Esophagus (tissue), 2 donors: ENCODE data around the gene GPR4. TPM values are rescaled to one million over a fixed set of nuclear protein-coding genes. Genes with fewer than 3 reads are reported as not detected.
A peak's percentile ranks its signal among the peaks of the same experiment; 100 is the strongest.

Experiments used
- H3K27ac ChIP-seq, 2 donors: one replicate each; pipeline ENCODE4 v1.5.1; 2013; ENCODE audit warnings: low read depth in 2 of 2, mild to moderate bottlenecking in 2 of 2, inconsistent platforms in 1 of 2, low read length in 1 of 2, moderate library complexity in 1 of 2
- H3K27me3 ChIP-seq, 2 donors: one replicate each; pipeline ENCODE4 v1.6.1; 2013; ENCODE audit warnings: low read length in 2 of 2, control low read depth in 1 of 2, mild to moderate bottlenecking in 1 of 2; ENCODE audit not compliant: insufficient read depth in 2 of 2, control insufficient read depth in 1 of 2
- H3K36me3 ChIP-seq, 2 donors: one replicate each; pipeline ENCODE4 v1.6.1; 2013; ENCODE audit warnings: low read length in 1 of 2; ENCODE audit not compliant: control insufficient read depth in 2 of 2, insufficient read depth in 2 of 2
- H3K4me1 ChIP-seq, 2 donors: one replicate each; pipeline ENCODE4 v1.6.1; 2013; ENCODE audit warnings: low read length in 1 of 2; ENCODE audit not compliant: control insufficient read depth in 2 of 2, insufficient read depth in 2 of 2
- H3K4me3 ChIP-seq, 2 donors: one replicate each; pipeline ENCODE4 v1.5.1; 2013; ENCODE audit warnings: low read length in 2 of 2, mild to moderate bottlenecking in 2 of 2, low read depth in 1 of 2, moderate library complexity in 1 of 2
- H3K9me3 ChIP-seq, 2 donors: one replicate each; pipeline ENCODE4 v1.6.1; 2013; ENCODE audit warnings: mild to moderate bottlenecking in 2 of 2, low read depth in 1 of 2, low read length in 1 of 2, moderate library complexity in 1 of 2; ENCODE audit not compliant: control insufficient read depth in 2 of 2, insufficient read depth in 1 of 2
- WGBS, 2 donors: extraction: QIAGEN DNeasy Blood & Tissue Kit; methylation state at CpG; one replicate each; pipeline ENCODE4 v1.1.7; 2013; 5-methylcytosine and 5-hydroxymethylcytosine counted together
- polyA plus RNA-seq, 2 donors: library from polyadenylated mRNA; stranded (reverse); fragments of 200-250 nt; gene quantifications; one replicate each; pipeline ENCODE4 v1.2.3, GENCODE V29; 2013
- donor health status: healthy with polysubstance abuse.
- donor health status: Bipolar disorder and iron deficiency.

Gene GPR4
- polyA plus RNA-seq, 2 donors: 0.83 to 0.85 TPM

DNA sequence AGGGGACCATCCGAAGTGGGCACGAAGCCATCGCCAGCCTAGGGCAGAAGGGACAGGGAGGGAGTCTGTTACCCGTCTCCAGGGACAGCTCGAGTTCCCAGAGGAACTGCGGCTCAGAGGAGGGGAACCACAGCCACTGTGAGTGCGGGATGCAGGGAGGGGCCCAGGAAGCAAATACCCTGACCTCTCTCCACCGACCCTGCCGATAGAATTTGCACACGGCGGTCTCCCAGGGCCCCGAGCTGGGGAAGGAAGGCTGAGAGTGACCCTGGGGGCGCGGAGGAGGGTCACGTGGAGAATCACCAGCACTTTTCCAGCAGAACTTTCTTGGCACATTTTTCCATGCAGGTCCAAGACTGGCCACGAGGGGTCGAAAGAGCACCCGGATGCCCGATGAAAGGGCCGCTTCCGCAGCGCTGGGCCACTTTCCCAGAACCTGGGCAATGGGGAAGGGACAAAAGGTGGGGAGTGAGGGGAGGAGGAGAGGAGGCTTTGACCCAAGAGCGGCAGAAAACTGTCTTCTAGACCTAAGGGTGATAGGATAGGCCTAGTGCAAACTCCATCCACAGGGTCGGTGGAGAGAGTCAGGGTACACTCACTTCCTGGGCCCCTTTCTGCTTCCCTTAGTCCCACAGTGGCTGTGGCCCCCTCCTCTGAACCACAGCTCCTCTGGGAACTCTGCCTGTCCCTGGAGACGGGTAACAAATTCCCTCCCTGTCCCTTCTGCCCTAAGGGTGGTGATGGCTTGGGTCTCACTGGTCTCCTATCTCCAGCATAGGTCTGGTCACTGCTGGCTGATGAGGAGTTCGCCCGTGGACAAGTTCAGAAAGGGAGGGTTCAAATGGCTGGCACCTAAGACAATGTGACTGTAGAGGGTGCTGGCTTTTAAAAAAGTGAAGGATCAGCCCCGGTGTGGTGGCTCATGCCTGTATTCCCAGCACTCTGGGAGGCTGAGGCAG is 5.3 kb upstream of the GPR4 start:
- 14 to 15% methylated on average over 28 of the region's 28 CpGs for WGBS, 2 donors

DNA sequence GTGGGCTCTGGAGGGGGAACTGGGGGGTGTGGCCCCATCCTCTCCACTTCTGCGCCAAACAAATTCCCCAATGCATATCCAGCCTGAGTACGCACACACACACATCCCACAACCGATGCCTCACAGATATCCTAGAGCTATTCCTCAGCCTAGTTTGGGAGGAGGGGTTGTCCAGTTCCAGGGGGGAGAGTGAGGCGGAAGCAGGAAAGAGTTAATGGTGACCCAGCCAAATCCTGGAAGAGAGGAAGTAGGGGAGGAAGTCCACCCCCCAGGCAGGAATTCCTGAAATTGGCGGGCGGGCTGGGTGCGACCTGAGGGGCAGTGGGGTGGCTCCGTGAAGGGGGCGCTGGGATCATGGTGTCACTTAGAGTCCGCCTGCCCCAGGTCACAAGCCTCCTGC is 897 bp downstream of the GPR4 start:
- 24 to 28% methylated on average over 10 of the region's 10 CpGs for WGBS, 2 donors
- Histone ChIP-seq H3K4me3 (peak overlapping the region in 1 of 2 donors; percentile 15), H3K27ac (peak overlapping the region in 1 of 2 donors; percentile 30), H3K4me1 (peaks cover 0 to 2% of the 10 kb centered on the region in 2 donors), H3K9me3 (no peaks in the 10 kb centered on the region), H3K27me3 (peaks cover 0 to 8% of the 10 kb centered on the region in 2 donors), H3K36me3 (no peaks in the 10 kb centered on the region)

More for the DNA sequence above, 5.3 kb upstream of the GPR4 start:
- peaks cover 3 to 7% of the 10 kb centered on the region in 2 donors for H3K36me3 ChIP-seq
- H3K4me1 ChIP-seq: peaks cover 0 to 3% of the 10 kb centered on the region in 2 donors
- H3K27ac ChIP-seq: peak overlapping the region in 1 of 2 donors; percentile 17
- no peaks in the 10 kb centered on the region for H3K9me3 ChIP-seq
- no peaks in the 10 kb centered on the region for H3K27me3 ChIP-seq
- H3K4me3 ChIP-seq: no peak overlapping the region

- Histone ChIP-seq H3K4me1 (peaks cover 0 to 2% of the 10 kb centered on the region in 2 donors), H3K9me3 (no peaks in the 10 kb centered on the region), H3K27me3 (peaks cover 0 to 8% of the 10 kb centered on the region in 2 donors), H3K27ac (no peak overlapping the region), H3K36me3 (no peaks in the 10 kb centered on the region), H3K4me3 (no peak overlapping the region)
- WGBS, 2 donors: 53 to 56% methylated on average over 5 of the region's 5 CpGs
Observed at GRCh38 chr19:45600340-45600885, 1.6 kb downstream of the GPR4 start.

- Histone ChIP-seq H3K27ac (no peak overlapping the region), H3K4me3 (no peak overlapping the region), H3K27me3 (peaks cover 0 to 8% of the 10 kb centered on the region in 2 donors), H3K4me1 (peaks cover 0 to 2% of the 10 kb centered on the region in 2 donors), H3K36me3 (no peaks in the 10 kb centered on the region), H3K9me3 (no peaks in the 10 kb centered on the region)
- 15 to 17% methylated on average over 13 of the region's 13 CpGs for WGBS, 2 donors
Observed at GRCh38 chr19:45599286-45599685, 2.7 kb downstream of the GPR4 start.

- Histone ChIP-seq H3K9me3 (no peaks in the 10 kb centered on the region), H3K27me3 (peaks cover 0 to 8% of the 10 kb centered on the region in 2 donors), H3K4me3 (no peak overlapping the region), H3K4me1 (peaks cover 0 to 2% of the 10 kb centered on the region in 2 donors), H3K27ac (no peak overlapping the region), H3K36me3 (no peaks in the 10 kb centered on the region)
- WGBS, 2 donors: 4 to 6% methylated on average over 21 to 22 of the region's 22 CpGs
Observed at GRCh38 chr19:45598267-45599001, 3.6 kb downstream of the GPR4 start.

DNA sequence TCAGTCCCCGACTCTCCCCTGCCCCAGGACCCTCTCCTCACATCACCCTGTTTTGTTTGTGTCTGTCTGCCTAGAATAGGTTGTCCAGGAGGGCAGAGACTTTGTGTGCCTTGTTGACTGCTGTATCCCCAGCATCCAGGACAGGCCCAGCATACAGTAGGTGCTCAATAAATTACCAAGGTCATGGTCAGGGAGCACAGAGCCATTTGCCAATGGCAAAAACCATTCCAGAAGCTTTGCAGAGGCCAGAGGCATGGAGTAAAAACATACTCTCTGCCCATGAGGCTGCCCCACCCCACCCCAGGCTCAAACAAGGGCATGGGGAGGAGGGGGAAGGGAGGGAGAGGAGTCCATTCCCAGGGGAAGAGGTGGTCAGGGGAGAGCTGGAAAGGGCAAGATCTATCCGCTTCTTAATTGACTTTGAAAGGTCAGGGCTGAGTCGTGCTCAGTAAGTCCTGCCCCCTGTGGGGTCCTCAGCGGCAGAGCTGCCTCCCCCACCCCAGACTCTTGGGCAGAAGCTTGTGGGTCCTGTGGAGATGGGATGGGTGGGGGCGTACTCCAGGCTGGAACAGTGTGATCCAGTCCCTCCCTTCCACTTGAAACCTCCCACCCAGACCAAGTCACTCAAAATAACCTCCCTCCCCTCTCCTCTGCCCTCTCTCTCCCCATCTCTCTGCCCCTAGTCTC is 4.4 kb downstream of the GPR4 start:
- Histone ChIP-seq H3K27me3 (peaks cover 0 to 8% of the 10 kb centered on the region in 2 donors), H3K4me3 (no peak overlapping the region), H3K4me1 (peaks cover 0 to 2% of the 10 kb centered on the region in 2 donors), H3K36me3 (no peaks in the 10 kb centered on the region), H3K27ac (no peak overlapping the region), H3K9me3 (no peaks in the 10 kb centered on the region)
- 20 to 29% methylated on average over 5 of the region's 5 CpGs for WGBS, 2 donors

GRCh38 chr19:45595814-45596213 is 6.2 kb downstream of the GPR4 start:
- H3K9me3 ChIP-seq: no peaks in the 10 kb centered on the region
- peaks cover 0 to 2% of the 10 kb centered on the region in 2 donors for H3K27me3 ChIP-seq
- no peak overlapping the region for H3K27ac ChIP-seq
- 58 to 67% methylated on average over 6 of the region's 6 CpGs for WGBS, 2 donors
- H3K36me3 ChIP-seq: no peaks in the 10 kb centered on the region
- no peak overlapping the region for H3K4me3 ChIP-seq
- peaks cover 0 to 2% of the 10 kb centered on the region in 2 donors for H3K4me1 ChIP-seq

- Histone ChIP-seq H3K36me3 (no peaks in the 10 kb centered on the region), H3K27me3 (no peaks in the 10 kb centered on the region), H3K27ac (no peak overlapping the region), H3K4me3 (no peak overlapping the region), H3K9me3 (no peaks in the 10 kb centered on the region), H3K4me1 (peaks cover 0 to 2% of the 10 kb centered on the region in 2 donors)
- WGBS, 2 donors: 0 to 16% methylated on average over 1 of the region's 1 CpG
Observed at GRCh38 chr19:45593520-45593919, 8.5 kb downstream of the GPR4 start.

GRCh38 chr19:45592366-45592765 is 9.6 kb downstream of the GPR4 start:
- Histone ChIP-seq H3K36me3 (no peaks in the 10 kb centered on the region), H3K4me3 (no peak overlapping the region), H3K27ac (no peak overlapping the region), H3K27me3 (no peaks in the 10 kb centered on the region), H3K9me3 (no peaks in the 10 kb centered on the region), H3K4me1 (no peaks in the 10 kb centered on the region)
- 48 to 52% methylated on average over 4 of the region's 4 CpGs for WGBS, 2 donors
